ENCODE results near the gene LCE3C. TPM values are rescaled to one million over a fixed set of nuclear protein-coding genes. Genes with fewer than 3 reads are reported as not detected.

The LCE3C gene
- polyA plus RNA-seq, 3 donors: not detected

DNA sequence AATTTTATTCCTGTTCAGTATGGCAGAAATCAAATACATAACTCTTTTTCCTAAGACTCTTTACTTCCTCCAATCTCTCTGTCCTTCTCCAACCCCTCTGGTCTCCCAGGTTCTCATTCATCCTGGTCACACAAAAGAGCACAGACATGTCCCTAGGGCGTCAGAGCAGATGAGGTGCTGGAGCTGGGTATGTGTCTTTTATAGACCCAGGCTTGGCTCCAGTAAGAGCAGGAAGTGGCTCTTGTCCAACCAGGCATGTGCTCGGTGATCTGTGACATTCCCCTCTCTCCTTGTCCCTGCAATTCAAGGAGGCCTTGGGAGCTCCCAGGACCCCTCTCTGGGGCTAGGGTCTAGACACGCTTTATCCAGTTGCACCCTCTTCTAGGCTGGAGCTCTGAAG lies 45.1 kb downstream of the LCE3C start:
- DNase-seq: no peak
- no peaks in the 10 kb centered on the region for H3K9me3 ChIP-seq (replicated peaks in 1 of 2; ENCODE audit: control insufficient read depth in 1 of 2, insufficient read depth in 1 of 2, low read length in 2 of 2)
- Mint-ChIP-seq H3K4me3 (no peak overlapping the region), H3K9me3 (peaks cover 0 to 2% (median 0%) of the 10 kb centered on the region in 7 donors), H3K4me1 (no peaks in the 10 kb centered on the region), H3K27ac (no peak overlapping the region), H3K27me3 (ENCODE audit: low read depth in 3 of 3) (peaks cover 2 to 5% (median 4%) of the 10 kb centered on the region in 3 donors), H3K36me3 (no peaks in the 10 kb centered on the region)
- H4K20me1 ChIP-seq (ENCODE audit: insufficient read depth, low read length): no peaks in the 10 kb centered on the region
- H3K27ac ChIP-seq (ENCODE audit: low read depth in 1 of 2, low read length in 2 of 2): no peak overlapping the region
- no peaks in the 10 kb centered on the region for H3K36me3 ChIP-seq (replicated peaks in 1 of 2; ENCODE audit: control insufficient read depth in 1 of 2, insufficient read depth in 2 of 2, low read length in 2 of 2)
- no peaks in the 10 kb centered on the region for H3K4me1 ChIP-seq (ENCODE audit: control insufficient read depth in 1 of 2, insufficient read depth in 2 of 2, low read length in 2 of 2)
- H3K27me3 ChIP-seq (ENCODE audit: control insufficient read depth in 2 of 2, insufficient read depth in 2 of 2, low read length in 2 of 2): no peaks in the 10 kb centered on the region
- H3K4me2 ChIP-seq (replicated peaks; ENCODE audit: extremely low read depth, low read length, poor library complexity, severe bottlenecking): no peak overlapping the region
- intact Hi-C loops (cut with micrococcal nuclease): no loop called here
- TF ChIP-seq, protein P1, sequence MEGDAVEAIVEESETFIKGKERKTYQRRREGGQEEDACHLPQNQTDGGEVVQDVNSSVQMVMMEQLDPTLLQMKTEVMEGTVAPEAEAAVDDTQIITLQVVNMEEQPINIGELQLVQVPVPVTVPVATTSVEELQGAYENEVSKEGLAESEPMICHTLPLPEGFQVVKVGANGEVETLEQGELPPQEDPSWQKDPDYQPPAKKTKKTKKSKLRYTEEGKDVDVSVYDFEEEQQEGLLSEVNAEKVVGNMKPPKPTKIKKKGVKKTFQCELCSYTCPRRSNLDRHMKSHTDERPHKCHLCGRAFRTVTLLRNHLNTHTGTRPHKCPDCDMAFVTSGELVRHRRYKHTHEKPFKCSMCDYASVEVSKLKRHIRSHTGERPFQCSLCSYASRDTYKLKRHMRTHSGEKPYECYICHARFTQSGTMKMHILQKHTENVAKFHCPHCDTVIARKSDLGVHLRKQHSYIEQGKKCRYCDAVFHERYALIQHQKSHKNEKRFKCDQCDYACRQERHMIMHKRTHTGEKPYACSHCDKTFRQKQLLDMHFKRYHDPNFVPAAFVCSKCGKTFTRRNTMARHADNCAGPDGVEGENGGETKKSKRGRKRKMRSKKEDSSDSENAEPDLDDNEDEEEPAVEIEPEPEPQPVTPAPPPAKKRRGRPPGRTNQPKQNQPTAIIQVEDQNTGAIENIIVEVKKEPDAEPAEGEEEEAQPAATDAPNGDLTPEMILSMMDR (IDR thresholded peaks at IDR 0.05): no peak
- WGBS (ENCODE audit: insufficient coverage): 88% methylated on average over 3 of the region's 3 CpGs
- H3K9ac ChIP-seq (ENCODE audit: insufficient read depth, low read length, poor library complexity, severe bottlenecking): no peak overlapping the region
- no peaks in the 10 kb centered on the region for H3K79me2 ChIP-seq (ENCODE audit: insufficient read depth, low read length)
- H2AFZ ChIP-seq (ENCODE audit: insufficient read depth, low read depth, low read length, poor library complexity, severe bottlenecking): no peak overlapping the region
- H3K4me3 ChIP-seq (replicated peaks in 1 of 3; ENCODE audit: low read depth in 2 of 3, low read length in 3 of 3): no peak overlapping the region

DNA sequence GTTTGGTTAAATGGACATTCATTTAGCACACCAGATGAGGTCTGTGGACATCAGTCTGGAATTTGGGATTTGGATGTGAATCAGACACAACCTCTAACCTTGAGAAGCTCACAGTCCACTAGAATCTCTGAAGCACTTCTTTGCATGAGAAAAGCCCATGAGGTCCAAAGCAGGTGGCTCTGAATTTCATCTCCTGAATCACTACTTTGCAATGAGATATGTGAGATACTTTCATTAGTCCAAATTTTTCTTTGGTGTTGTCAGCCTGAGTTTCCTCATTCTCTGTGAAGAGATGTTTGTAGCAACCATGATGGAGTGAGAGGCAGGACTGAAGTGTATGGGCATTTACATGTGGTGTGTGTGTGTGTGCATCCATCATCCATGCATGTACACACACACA lies 46.6 kb downstream of the LCE3C start:
- Histone ChIP-seq H3K27ac (ENCODE audit: low read depth in 1 of 2, low read length in 2 of 2) (no peak overlapping the region), H2AFZ (ENCODE audit: insufficient read depth, low read depth, low read length, poor library complexity, severe bottlenecking) (no peak overlapping the region), H3K27me3 (ENCODE audit: control insufficient read depth in 2 of 2, insufficient read depth in 2 of 2, low read length in 2 of 2) (no peaks in the 10 kb centered on the region), H3K9ac (ENCODE audit: insufficient read depth, low read length, poor library complexity, severe bottlenecking) (no peak overlapping the region), H3K4me3 (replicated peaks in 1 of 3; ENCODE audit: low read depth in 2 of 3, low read length in 3 of 3) (no peak overlapping the region), H4K20me1 (ENCODE audit: insufficient read depth, low read length) (no peaks in the 10 kb centered on the region), H3K79me2 (ENCODE audit: insufficient read depth, low read length) (no peaks in the 10 kb centered on the region), H3K9me3 (replicated peaks in 1 of 2; ENCODE audit: control insufficient read depth in 1 of 2, insufficient read depth in 1 of 2, low read length in 2 of 2) (no peaks in the 10 kb centered on the region), H3K4me2 (replicated peaks; ENCODE audit: extremely low read depth, low read length, poor library complexity, severe bottlenecking) (no peak overlapping the region), H3K4me1 (ENCODE audit: control insufficient read depth in 1 of 2, insufficient read depth in 2 of 2, low read length in 2 of 2) (no peaks in the 10 kb centered on the region), H3K36me3 (replicated peaks in 1 of 2; ENCODE audit: control insufficient read depth in 1 of 2, insufficient read depth in 2 of 2, low read length in 2 of 2) (no peaks in the 10 kb centered on the region)
- Mint-ChIP-seq H3K27me3 (ENCODE audit: low read depth in 3 of 3) (peaks cover 5 to 11% (median 6%) of the 10 kb centered on the region in 3 donors), H3K4me3 (no peak overlapping the region), H3K4me1 (no peaks in the 10 kb centered on the region), H3K36me3 (no peaks in the 10 kb centered on the region), H3K9me3 (no peaks in the 10 kb centered on the region), H3K27ac (no peak overlapping the region)
- intact Hi-C loops (cut with micrococcal nuclease): no loop called here
- TF ChIP-seq, protein P1 (IDR thresholded peaks at IDR 0.05): no peak
- DNase-seq: no peak

Small RNA genes within 50 kb of the gene (small RNA-seq; reads per million reads assigned to genes)
- gene LCE3A (ENCODE audit: insufficient read length, low read depth) (not detected), gene LCE3B (ENCODE audit: insufficient read length, low read depth) (not detected)

Other genes starting within 250 kb of the LCE3C start
- gene FLG2, start 240.2 kb upstream of the LCE3C start, polyA plus RNA-seq: not detected
- gene CRNN, start 186.0 kb upstream of the LCE3C start, polyA plus RNA-seq: not detected
- not detected for gene LCE5A, start 89.4 kb upstream of the LCE3C start, polyA plus RNA-seq
- not detected for gene CRCT1, start 85.8 kb upstream of the LCE3C start, polyA plus RNA-seq
- not detected for gene LCE3E, start 33.5 kb upstream of the LCE3C start, polyA plus RNA-seq
- gene LCE3D, start 19.7 kb upstream of the LCE3C start, polyA plus RNA-seq: not detected
- not detected for gene LCE3B, start 13.6 kb downstream of the LCE3C start, polyA plus RNA-seq
- gene LCE3A, start 22.9 kb downstream of the LCE3C start, polyA plus RNA-seq: not detected
- not detected for gene LCE2D, start 63.1 kb downstream of the LCE3C start, polyA plus RNA-seq
- not detected for gene LCE2C, start 75.0 kb downstream of the LCE3C start, polyA plus RNA-seq
- gene LCE2B, start 85.9 kb downstream of the LCE3C start, polyA plus RNA-seq: not detected
- not detected for gene LCE2A, start 98.1 kb downstream of the LCE3C start, polyA plus RNA-seq
- not detected for gene LCE4A, start 107.9 kb downstream of the LCE3C start, polyA plus RNA-seq
- gene KPRP, start 157.8 kb downstream of the LCE3C start, polyA plus RNA-seq: not detected
- not detected for gene LCE1F, start 174.9 kb downstream of the LCE3C start, polyA plus RNA-seq
- not detected for gene LCE1E, start 186.0 kb downstream of the LCE3C start, polyA plus RNA-seq
- not detected for gene LCE1D, start 196.5 kb downstream of the LCE3C start, polyA plus RNA-seq
- not detected for gene LCE1C, start 206.4 kb downstream of the LCE3C start, polyA plus RNA-seq
- gene LCE1B, start 211.7 kb downstream of the LCE3C start, polyA plus RNA-seq: not detected
- not detected for gene LCE1A, start 227.2 kb downstream of the LCE3C start, polyA plus RNA-seq
- gene LCE6A, start 242.6 kb downstream of the LCE3C start, polyA plus RNA-seq: not detected

Data from CD14-positive monocyte (primary cell).